Cardiac septum (tissue), 1 donor: ENCODE results near the gene EYA3. TPM values are rescaled to one million over a fixed set of nuclear protein-coding genes. Genes with fewer than 3 reads are reported as not detected.

ENCODE experiments used
- DNase-seq: peaks from one replicate; pipeline ENCODE4 v3.0.0-alpha.2; 2020; ENCODE audit warnings: low spot score
- intact Hi-C: fragments of 100-400 bp; cut with DNase I; formaldehyde crosslinking; loops from one replicate; pipeline ENCODE4 v1.14.0; 2022
- total RNA-seq: library from RNA; stranded (reverse); fragmentation: NEBNext Ultra II Directional; extraction: Animal tissue kit (Norgen Biotek cat#: 25700); gene quantifications from one replicate; pipeline ENCODE4 v1.2.1, GENCODE V29; 2021
- donor health status: DM: no; HTN: no; CAD: no.

EYA3 gene
- total RNA-seq, 1 donor from 2014 or later, result 15.9 TPM

- intact Hi-C loops, result no loop called here
- DNase-seq, result no peak
Measured at GRCh38 chr1:27981145-27981544, 107.3 kb downstream of the EYA3 start.

- DNase-seq, result no peak
- intact Hi-C loops, result no loop called here
Measured at GRCh38 chr1:27980216-27980845, 108.1 kb downstream of the EYA3 start.

DNA sequence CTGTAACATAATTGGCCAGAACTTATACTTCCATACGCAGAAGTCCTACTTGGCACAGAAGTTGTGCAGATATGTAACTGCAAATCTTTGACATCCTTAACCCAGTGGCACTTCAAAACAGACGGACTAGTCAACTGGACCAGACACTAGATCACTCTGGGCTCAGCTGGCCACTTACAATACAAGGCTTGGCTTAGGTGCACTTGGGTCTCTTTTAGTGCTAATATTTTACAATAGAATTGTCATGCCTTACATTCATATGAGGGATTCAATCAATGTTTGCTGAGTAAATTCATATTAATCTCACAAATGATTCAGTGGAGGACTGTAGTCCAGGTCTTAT, 108.6 kb downstream of the EYA3 start:
- intact Hi-C loops, result loop anchor here (5.0 kb wide), 1 partner anchor 123 kb away; no protein-coding TSS in a partner anchor
- DNase-seq, result no peak

DNA sequence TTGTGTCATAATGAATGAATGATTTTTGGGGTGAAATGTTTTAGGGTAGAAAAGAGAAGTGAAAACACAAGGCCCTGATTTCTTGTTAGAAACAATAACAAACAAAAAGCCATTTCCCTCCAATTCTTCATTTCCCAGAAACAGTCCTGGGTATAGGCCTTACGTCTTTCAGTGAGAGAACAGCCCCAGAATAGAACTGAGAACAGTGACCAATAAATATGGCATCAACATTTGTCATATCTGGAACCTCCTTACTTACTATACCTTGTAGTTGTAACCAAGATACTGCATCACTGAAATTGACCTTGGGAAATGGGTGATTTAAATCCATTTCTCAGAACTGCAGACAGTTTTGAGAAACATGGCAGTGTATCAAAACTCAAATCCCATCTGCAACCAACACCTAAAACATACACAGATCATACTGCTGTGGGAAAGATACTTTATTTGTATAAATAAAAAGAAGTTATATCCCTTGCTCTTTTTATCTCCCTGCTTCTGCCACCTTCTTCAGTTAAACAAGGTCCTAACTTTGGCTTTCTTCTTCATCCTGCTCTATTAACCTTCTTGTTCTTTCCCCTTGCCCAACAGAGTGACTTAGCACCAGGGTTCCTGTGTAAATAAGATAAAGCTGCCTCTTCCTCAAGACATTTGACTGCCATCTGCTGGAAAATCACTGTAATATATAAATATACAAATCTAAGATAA, 109.1 kb downstream of the EYA3 start:
- no peak for DNase-seq
- intact Hi-C loops, result loop anchor here (5.0 kb wide), 1 partner anchor 122 kb away; no protein-coding TSS in a partner anchor

- intact Hi-C loops, result no loop called here
- DNase-seq, result no peak
Measured at GRCh38 chr1:27974417-27974781, 114.0 kb downstream of the EYA3 start.

DNA sequence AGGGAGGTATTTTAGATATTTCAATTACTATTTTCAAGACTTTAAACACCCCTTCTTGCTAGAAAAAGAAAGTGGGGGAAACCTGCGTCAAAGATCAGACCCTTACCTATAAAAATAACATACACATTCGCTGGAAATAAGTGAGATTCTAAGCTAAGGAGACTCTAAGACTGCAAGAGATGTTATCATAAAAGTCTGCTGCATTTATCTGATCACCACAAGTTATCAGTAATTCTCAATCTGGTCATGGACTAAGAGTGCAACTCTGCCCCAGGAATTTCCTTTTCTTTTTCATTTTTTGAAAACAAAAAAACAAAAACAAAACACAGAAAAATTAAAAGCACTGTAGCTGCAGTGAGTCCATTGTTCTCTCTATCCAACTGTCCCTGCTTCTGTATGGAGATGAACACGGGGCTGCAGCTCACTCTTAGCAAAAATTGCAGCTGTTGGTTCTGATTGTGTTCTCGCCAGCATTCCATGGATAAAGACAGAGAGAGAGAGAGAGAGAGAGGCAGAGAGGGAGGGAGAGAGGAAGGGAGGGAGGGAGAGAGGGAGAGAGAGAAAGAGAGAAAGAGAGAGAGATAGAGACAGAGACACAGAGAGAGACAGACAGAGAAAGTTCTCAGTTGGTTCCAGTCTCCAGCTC, 114.5 kb downstream of the EYA3 start:
- DNase-seq, result no peak
- intact Hi-C loops, result no loop called here

DNA sequence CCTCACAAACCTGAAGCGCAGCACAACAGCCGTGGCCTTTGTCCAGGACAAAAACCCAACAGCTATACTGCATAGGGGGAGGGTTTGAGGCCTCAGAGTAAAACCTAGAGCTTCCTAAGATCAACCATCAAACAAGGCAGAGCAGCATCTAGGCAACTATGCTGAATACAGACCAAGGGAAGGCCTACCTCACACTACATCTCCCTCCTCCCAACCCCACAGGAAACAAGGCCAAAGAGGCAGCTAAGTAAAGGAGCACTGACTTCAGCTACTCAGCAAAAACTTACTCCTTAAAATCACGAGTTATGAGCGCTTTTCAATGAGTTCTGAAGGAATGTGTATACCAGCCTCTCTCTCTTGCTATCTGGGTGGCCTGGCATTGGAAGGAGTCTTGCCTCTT, 116.3 kb downstream of the EYA3 start:
- intact Hi-C loops, result no loop called here
- no peak for DNase-seq

- intact Hi-C loops, result no loop called here
- no peak for DNase-seq
Measured at GRCh38 chr1:27971674-27972073, 116.7 kb downstream of the EYA3 start.

DNA sequence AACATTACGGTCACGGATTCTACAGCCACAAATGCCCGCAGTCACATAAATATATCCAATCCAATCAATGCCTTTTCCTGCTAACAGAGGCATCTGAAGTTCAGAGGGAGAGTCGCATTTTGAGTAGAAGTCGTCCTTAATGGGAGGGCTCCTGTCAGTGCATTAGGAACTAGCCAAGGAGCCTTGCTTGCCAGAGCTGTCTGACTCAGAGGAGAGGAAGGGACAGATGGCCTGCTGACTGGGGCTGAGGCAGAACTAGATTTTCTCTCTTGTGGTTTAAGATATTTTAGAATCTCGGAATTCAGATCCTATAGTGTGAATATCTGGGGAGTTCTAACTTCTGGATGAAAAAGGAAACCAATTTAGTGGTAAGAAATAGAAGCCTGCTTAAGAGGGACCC, 118.0 kb downstream of the EYA3 start:
- DNase-seq, result no peak
- intact Hi-C loops, result no loop called here

DNA sequence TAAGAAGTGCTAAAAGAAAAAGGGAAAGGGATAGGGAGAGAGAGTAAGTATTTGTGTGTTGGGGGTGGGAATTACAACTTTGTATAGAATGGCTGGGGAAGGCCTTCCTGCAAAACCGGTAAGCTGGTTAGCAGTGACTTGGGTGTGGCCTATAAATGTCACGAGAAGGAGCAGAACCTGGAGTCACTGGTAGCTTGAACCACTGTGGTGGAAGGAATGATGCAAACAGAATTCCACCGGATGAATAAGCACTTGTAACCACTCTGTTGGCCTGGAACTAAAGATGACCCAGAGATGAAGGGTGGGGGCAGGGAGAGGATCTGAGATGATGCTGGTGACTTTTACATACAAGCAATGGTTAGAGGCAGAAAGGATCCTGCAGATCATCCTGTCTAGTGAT, 119.7 kb downstream of the EYA3 start:
- DNase-seq, result no peak
- intact Hi-C loops, result no loop called here

GRCh38 chr1:27967884-27968466, 120.4 kb downstream of the EYA3 start:
- intact Hi-C loops, result no loop called here
- DNase-seq, result no peak

- intact Hi-C loops, result no loop called here
- DNase-seq, result no peak
Measured at GRCh38 chr1:27967106-27967883, 121.1 kb downstream of the EYA3 start.

DNA sequence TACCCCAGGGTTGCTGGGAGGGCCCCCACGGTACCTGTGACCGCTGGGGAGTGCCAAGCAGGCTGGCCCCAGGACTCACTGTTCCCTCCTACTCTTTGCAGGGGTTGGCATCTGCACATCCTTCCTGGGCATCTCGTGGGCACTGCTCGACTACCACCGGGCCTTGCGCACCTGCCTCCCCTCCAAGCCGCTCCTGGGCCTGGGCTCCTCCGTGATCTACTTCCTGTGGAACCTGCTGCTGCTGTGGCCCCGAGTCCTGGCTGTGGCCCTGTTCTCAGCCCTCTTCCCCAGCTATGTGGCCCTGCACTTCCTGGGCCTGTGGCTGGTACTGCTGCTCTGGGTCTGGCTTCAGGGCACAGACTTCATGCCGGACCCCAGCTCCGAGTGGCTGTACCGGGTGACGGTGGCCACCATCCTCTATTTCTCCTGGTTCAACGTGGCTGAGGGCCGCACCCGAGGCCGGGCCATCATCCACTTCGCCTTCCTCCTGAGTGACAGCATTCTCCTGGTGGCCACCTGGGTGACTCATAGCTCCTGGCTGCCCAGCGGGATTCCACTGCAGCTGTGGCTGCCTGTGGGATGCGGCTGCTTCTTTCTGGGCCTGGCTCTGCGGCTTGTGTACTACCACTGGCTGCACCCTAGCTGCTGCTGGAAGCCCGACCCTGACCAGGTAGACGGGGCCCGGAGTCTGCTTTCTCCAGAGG, 121.9 kb downstream of the EYA3 start:
- intact Hi-C loops, result no loop called here
- DNase-seq, result no peak

GRCh38 chr1:27963393-27963792, 125.0 kb downstream of the EYA3 start:
- DNase-seq, result no peak
- intact Hi-C loops, result no loop called here

DNA sequence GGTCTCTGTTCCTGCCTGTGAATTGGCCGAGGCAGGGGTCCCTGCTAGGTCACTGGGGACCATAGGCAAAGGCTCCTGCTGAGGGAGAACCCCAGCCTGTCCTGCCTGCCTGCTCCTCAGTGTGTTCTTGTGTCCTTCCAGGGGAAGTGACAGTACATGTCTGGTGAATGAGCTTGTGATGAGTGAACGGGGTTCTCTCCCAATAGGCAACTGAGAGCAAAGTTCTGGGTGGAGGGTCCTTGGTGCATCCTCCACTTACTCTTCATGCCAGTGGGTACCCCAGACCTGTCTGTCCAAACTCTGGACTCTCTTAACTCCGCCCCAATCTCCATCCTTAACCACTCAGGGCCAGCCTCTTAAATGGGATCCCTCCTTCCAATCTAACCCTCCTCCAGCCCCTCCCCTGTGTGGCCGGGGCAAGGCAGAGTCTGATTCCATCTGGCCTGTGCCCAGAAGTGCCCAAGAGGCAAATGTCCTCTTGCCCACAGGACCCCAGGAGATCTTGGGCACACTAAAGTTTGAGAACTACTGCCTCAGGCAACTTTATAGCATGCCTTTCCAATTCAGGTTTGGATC, 126.7 kb downstream of the EYA3 start:
- intact Hi-C loops, result no loop called here
- no peak for DNase-seq

GRCh38 chr1:27960762-27961645, 127.4 kb downstream of the EYA3 start:
- DNase-seq, result no peak
- intact Hi-C loops, result no loop called here

DNA sequence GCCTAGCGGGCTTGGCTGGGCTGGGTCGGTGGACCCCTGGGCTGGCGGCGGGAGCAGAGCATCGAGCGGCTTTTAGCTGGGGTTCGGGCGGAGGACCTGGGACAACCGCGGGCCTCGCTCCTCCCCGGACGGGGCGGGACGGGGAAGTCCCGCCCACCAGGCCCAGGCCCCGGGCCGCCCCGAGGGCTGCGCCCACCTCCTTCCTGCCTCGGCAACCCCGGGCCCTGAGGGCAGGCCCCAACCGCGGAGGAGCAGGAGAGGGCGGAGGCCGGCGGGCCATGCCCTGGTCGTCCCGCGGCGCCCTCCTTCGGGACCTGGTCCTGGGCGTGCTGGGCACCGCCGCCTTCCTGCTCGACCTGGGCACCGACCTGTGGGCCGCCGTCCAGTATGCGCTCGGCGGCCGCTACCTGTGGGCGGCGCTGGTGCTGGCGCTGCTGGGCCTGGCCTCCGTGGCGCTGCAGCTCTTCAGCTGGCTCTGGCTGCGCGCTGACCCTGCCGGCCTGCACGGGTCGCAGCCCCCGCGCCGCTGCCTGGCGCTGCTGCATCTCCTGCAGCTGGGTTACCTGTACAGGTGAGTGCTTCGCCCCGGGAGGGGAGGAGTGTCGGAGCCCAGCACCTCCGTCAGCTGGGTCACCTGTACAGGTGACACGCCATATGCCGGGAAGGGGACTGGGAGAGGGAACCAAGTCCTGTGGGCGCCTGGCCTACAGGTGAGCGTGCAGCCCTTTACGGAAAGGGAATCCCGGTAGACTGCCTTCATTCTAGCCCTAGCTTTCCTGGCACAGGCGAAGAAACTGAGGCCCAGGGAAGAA, 128.4 kb downstream of the EYA3 start, which contains the start of gene XKR8:
Gene XKR8 (plus strand): TSS at position 182 of the 812 bp plus-strand sequence. CDS start 97 bp downstream, at position 279.
- intact Hi-C loops, result no loop called here
- DNase-seq, result peak; percentile 92
